Transverse colon (tissue), 4 donors: ENCODE measurements around the gene FGD4.

ENCODE experiments used
- CTCF ChIP-seq, 5 experiments: fragments of 200-600 bp in 3 of 5; fragments of 450-650 bp in 2 of 5; sonication (generic) in 3 of 5; IDR thresholded peaks; 1 replicate in 2 of 5; 2 replicates in 3 of 5; pipeline ENCODE4 v1.5.1; 2016 to 2017; ENCODE audit warnings: antibody characterized with exemption in 5 of 5, inconsistent platforms in 3 of 5, mild to moderate bottlenecking in 2 of 5, moderate library complexity in 1 of 5
- POLR2A ChIP-seq: fragments of 450-650 bp; IDR thresholded peaks from one replicate; pipeline ENCODE4 v1.6.1; 2016; ENCODE audit warnings: antibody characterized with exemption, mild to moderate bottlenecking, moderate library complexity
- POLR2AphosphoS5 ChIP-seq, 3 donors: sonication (generic); formaldehyde crosslinking; IDR thresholded peaks; one replicate each; pipeline ENCODE4 v1.6.1; 2016; ENCODE audit warnings: antibody characterized with exemption in 3 of 3

GRCh38 chr12:32567296-32567674 is 167.9 kb downstream of the FGD4 start:
- no peak for TF ChIP-seq CTCF (IDR thresholded peaks at IDR 0.05)
- no peak for TF ChIP-seq POLR2AphosphoS5 (IDR thresholded peaks at IDR 0.05)
- TF ChIP-seq POLR2A = no peak
